Activated CD4-positive, alpha-beta T cell treated with anti-CD3 and anti-CD28 coated beads for 4 hours (primary cell): ENCODE measurements around the gene GNAT3.

Source experiments
- DNase-seq, 2 donors: peaks; one replicate each; pipeline ENCODE4 v3.0.0-alpha.2; 2020

GNAT3 gene

GRCh38 chr7:80499350-80499953, 12.4 kb downstream of the GNAT3 start:
- no peak for DNase-seq

- DNase-seq = no peak
These were observed 13.1 kb downstream of the GNAT3 start for GRCh38 chr7:80498481-80499349.

GRCh38 chr7:80496586-80496985, 15.3 kb downstream of the GNAT3 start:
- no peak for DNase-seq

- DNase-seq = no peak
These were observed 18.6 kb downstream of the GNAT3 start for GRCh38 chr7:80493121-80493849.

GRCh38 chr7:80491462-80491861, 20.4 kb downstream of the GNAT3 start:
- DNase-seq = no peak

GRCh38 chr7:80488851-80489370, 23.0 kb downstream of the GNAT3 start:
- no peak for DNase-seq

GRCh38 chr7:80488406-80488805, 23.5 kb downstream of the GNAT3 start:
- no peak for DNase-seq

GRCh38 chr7:80485721-80486120, 26.1 kb downstream of the GNAT3 start:
- no peak for DNase-seq

- no peak for DNase-seq
These were observed 28.9 kb downstream of the GNAT3 start for GRCh38 chr7:80482950-80483349.

GRCh38 chr7:80481196-80481884, 30.5 kb downstream of the GNAT3 start:
- DNase-seq = no peak

GRCh38 chr7:80480566-80480965, 31.3 kb downstream of the GNAT3 start:
- no peak for DNase-seq

- DNase-seq = no peak
These were observed 33.2 kb downstream of the GNAT3 start for GRCh38 chr7:80478683-80479082.

- no peak for DNase-seq
These were observed 35.8 kb downstream of the GNAT3 start for GRCh38 chr7:80476035-80476434.

- DNase-seq = no peak
These were observed 36.5 kb downstream of the GNAT3 start for GRCh38 chr7:80475383-80475782.

- no peak for DNase-seq
These were observed 38.1 kb downstream of the GNAT3 start for GRCh38 chr7:80473751-80474150.

GRCh38 chr7:80472491-80473200, 39.2 kb downstream of the GNAT3 start:
- no peak for DNase-seq

GRCh38 chr7:80468931-80469714, 42.7 kb downstream of the GNAT3 start:
- DNase-seq = no peak

GRCh38 chr7:80467069-80467468, 44.8 kb downstream of the GNAT3 start:
- DNase-seq = no peak

GRCh38 chr7:80466636-80467035, 45.2 kb downstream of the GNAT3 start:
- DNase-seq = no peak

GRCh38 chr7:80464211-80464610, 47.7 kb downstream of the GNAT3 start:
- no peak for DNase-seq

- no peak for DNase-seq
These were observed 48.5 kb downstream of the GNAT3 start for GRCh38 chr7:80463272-80463920.
